NCI-H748 treated with DMSO at 0.1 percent for 48 hours (cell line): ENCODE results near the gene FAM240B.

Experiments
- DNase-seq: peaks from one replicate; lab custom pipeline; 2025; lab: John Stamatoyannopoulos, UW

FAM240B gene

DNA sequence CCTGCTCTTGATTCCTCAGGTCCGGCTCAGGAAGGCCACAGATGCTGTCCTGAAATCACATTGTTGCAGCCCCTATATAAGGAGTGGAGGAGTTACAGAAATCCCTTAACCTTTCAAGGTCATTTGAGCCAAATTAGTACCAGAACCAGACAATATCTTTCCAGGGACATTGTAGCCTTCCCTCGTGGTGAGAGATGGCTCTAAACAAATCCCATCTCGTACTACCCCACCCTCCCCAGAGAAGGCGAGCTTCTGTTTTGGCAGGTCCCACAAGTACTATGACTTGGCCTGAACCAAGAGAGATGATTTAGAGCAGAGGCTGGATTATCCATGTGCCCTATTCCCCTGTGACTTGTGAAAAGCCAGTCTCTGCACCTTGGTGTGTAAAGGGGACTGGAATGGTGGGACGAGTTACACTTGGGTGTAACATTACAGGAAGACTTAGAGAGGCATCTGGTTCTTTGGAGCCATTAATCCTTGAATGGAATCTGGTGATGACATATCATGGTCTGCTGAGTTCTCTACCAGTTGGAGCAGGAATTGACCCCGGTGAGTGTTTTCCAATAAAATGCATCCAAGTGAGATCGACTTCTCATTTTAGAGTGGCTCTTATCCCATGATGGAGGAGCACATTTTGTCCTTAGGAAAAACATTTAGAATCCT lies at the start of gene FAM240B:
TSS of gene FAM240B (minus strand) at position 51 of the 663 bp plus-strand sequence. CDS start 16,134 bp downstream, outside the sequence.
- no peak for DNase-seq

DNA sequence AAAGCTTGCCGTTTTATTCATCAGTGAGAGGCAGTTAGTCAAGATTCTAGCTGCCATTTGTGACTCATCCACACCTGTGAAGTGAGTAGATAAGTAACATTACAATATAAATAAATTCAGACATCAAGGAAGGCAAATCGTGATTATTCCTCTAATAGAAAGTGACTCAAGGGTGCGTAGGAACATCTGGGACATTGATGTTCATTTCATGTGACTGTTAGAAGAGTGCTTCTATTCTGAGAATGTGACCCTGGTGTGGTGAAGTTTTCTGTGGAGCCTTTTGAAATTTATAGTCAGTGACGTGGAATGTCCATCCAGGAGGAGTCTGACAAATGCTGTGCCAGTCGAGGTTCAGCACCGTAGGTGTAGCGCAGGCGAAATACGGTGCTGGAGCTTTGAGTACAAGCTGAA lies 48.4 kb upstream of the FAM240B start:
- no peak for DNase-seq

DNA sequence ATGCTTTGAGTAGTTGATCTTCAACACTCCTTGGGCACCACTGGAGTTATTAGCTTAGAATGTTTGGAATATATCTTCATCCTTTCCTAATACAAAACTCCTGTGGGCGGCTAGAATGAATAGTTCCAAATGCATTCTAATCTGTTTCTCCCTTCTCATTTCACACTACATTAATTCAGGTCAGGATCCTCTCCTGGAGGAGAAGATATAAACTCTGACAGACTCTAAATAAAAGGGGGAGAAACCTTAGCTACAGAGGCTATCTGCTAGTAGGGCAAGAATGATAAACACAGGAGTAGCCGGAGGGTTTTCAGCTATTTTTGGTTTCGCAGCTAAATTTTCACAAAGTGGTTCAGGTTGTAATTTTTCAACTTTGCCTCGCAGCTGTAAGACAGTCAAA lies 45.2 kb upstream of the FAM240B start:
- no peak for DNase-seq

DNA sequence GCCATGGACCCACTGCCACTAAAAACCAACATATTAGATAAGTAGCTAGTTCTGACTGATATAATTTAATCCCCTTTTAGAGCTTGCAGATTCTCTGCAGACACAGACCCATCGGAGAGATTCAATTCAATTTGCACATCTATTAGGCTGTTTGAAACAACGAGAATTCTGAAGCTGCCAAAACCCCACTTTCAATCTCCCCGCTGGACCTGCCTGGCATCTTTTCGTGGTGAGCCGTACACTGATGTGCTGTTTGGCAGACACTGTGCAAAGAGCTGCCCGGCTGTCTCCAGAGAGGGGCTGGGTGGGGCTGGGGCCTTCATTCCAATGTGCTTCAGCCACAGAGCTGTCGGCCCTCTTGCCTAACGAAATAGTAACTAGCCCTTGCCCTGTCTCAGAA lies 42.1 kb upstream of the FAM240B start:
- DNase-seq, result no peak

DNA sequence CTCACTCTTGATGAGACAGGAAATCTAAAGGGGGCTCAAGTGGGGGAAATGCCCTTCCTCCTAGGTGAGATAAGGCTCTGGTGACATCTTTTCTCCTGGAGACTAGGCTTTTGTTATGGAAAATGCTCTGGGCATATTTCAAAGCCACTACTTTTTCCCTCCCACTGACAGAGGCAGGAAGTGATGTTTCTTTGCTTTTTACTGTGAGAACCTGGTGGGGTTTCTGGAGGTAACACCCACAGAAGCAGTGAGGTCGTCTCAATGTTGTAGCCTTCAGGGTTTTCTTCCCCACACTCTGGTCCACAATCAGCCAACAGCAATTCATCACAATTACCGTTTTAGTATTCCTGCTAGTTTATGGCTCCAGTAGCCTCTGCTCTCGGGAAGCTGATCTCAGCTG lies 41.4 kb upstream of the FAM240B start:
- DNase-seq, result no peak

DNA sequence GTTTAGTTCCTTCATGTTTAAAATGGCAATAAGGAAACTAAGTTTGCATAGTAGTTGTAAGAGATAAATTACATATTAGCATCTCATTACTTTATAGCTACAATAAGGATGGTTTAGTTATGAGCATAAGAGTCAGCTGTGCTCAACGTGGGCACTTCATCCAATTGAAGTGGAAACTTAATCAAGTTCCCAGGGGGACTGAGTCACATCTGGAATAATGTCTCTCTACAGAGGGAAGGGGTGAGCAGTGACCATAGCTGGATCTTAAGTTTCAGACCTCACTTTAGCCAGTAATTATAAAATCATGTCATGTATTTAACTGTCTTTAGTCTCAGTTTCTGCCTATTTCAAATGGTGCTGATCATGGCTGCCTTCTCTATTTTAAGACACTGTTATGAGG lies 36.8 kb upstream of the FAM240B start:
- DNase-seq, result no peak

DNA sequence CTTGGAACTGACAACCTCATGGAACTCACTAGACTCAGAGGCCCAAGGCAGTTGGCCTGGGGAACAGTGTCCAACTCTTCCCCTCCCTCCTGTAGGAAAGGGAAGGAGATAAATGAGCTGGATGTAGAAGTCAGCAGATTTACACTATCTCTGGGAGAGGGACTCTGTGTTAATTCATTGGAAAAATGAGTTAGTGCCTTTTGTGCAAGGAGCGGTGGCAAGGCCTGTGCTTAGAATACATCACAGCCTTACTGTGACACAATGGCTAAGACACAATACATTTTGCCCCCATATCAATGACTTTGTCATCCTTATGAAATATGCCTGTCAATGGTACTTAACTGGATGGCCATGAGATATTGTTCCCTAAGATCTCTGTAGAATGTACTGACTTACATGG lies 28.0 kb upstream of the FAM240B start:
- no peak for DNase-seq

DNA sequence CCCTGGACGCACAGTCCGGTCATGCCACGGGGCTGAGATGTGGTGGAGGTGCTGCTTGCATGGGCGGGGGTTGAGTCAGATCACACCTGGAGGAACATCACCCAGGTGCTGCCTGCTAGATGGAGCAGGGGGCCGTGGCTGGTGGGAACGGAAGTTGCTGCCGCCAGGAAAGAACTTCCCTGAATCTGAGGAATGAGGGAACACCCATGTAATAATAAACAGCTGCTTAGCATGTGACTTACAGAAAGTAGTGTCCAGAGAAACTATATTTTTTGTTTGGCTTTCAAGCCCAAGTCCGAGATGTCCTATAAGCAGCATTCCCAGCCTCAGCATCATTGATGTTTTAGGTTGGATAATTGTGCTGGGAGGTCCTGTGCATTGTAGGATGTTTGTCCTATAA lies 27.1 kb upstream of the FAM240B start:
- no peak for DNase-seq

DNA sequence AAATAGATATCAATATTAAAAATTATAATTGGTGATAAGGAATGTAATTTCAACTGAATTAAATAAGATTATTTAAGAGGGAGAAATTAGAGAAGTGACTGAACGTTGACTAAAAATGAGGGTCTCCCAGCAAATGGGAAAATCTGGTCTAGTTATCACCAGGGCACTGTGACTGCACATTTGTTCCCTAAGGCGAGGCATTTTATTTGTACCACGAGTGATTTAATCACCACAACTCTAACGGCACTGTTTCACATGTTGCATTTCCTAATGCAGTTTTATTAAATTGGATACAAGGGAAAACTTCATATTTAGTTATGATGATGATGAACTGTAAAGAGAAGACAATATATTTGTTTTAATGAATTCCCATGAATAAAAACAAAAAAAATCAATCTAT lies 26.4 kb upstream of the FAM240B start:
- no peak for DNase-seq

DNA sequence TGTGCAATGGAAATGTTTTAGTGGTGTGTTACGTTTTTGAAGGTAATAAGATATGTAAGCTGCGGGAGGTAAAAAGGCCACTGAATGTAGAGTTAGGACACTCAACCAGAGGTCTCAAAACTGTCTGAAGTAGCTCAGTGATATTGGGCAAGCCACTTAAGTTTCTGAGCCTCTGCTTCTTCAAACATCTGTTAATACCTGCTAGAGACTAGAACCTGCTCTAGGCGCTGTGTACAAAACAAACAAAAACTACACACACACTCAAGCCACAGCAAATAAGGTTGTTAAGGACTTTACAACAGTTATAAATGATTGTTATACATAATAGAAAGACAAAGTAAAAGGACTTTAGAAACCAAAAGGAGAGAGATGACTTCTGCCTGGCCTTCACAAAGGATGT lies 24.6 kb upstream of the FAM240B start:
- DNase-seq, result no peak

DNA sequence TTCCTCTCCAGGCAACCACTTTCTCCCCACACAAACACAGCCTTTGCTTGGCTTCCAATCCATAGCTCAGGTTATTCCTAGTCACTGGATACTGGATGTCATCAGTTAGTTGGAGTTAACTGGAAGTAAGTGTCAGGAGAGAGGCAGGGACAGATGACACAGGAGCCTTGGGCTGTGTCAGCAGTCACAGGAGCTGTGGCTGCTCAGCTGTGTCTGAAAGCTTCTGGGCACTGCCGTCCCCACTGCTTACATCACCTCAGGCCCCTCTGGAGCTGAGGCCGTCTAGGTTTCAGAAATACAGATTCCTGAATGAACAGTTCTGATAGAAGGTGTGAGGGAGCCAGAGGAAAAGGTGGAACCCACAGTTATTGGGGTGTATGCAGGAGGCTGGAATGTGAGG lies 17.3 kb upstream of the FAM240B start:
- DNase-seq, result no peak

DNA sequence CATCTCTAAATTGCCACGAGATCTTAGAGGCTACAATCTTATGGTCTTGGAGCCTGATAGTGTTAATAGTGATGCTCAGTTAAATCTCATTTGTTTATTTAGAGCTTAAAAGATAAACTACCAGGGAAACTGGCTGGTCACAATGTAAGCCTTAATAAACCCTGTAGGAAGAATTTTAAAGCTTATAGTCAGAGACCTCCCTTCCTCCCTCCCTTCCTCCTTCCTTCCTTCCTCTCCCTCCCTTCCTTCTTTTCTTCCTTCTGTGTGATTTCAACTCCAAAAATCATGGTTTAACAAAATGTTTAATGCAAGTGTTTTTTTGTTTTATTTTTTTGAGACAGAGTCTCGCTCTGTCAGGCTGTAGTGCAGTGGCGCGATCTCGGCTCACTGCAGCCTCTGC lies 14.9 kb upstream of the FAM240B start:
- DNase-seq, result no peak

DNA sequence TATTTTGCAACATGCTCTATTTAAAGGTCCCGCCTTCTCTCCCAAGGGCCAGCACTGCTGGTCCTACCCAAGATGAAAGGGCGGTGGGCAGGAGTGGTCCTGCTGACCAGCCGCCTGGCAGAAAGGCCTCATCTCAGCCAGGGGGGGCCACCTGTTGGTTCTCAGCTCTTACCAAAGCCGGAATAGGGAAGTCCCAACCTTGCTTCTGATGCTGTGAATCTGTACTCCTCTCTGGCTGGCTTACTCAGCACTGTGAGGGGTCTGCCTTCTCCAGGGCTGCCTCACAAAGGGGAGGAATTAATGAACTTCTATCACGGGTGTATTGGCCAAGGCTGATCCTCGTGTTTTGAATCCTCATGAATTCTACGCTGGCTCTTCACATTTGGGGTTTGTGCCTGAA lies 13.6 kb upstream of the FAM240B start:
- no peak for DNase-seq

DNA sequence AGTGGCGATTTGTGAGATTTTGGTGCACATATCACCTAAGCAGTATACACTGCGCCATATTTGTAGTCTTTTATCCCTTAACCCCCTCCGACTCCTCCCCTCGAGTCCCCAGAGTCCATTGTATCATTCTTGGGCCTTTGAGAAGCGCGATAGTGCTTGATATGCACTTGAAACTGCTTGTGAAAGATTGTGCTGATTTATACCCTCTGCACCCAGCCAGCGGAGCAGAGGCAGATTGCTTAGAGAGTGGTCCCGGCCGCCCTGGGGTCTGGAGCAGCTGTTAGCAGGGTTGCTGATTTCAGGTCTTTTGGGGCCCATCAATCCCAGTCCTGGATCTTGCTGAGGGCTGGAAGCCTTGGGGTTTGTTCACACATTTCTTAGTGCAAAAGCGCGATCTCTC lies 13.0 kb upstream of the FAM240B start:
- DNase-seq, result no peak

DNA sequence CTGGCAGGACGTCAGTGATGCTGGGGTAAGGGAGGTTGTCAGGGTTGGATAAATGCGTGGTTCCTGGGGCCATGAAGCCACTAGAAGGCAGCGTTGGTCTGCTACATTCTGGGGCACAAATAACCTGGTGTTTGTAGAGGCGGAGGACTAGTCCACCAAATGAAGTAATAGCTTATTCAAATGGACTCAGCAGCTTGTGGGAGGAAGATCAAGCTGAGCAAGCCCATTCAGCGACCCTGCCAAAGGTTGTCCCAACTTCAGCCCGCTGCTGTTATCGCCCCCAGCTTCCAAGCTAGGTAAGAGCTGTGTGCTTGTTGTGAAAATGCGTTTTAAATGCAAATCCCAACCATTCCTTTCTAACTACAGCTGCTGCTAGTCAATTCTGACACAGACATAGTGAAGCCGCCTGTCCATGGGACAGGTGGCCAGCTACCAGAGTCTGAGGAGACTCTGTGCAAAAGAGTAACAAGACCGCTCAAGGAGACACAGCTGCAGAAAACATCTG lies 7.6 kb upstream of the FAM240B start:
- no peak for DNase-seq

DNA sequence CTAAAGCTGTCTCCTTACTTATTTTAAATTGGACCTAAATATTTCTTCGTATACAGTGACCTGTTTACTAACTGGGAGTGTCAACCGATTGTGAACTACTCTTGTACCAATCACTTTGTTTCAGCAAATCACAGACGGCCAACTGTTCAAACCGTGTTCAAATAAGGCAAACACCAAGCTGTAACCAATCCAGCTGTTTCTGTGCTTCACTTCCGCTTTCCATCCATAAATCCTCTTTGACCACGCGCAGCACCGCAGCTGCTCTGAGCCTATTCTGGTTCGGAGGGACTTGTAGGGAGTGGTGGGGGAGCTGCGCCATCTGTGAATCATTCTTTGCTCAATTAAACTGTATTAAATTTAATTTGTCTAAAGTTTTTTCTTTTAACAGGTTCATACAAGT lies 4.8 kb upstream of the FAM240B start:
- no peak for DNase-seq

DNA sequence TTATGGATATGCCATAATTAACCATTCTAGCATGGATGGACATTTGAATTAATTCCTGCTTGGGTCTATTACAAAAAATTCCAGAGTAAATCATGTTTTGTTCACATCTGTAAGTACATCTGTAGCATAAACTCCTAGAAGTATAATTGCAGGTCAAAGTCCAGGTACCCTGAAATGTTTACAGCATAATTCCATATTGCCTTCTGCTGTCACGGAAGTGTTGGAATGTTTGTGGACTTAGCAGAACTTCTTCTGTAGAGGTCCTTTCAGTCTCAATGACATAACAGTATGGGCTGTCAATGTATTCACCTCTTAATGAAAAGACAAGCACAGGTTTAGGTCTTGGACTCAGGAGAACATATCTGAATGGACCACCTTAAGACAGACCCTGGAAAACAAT lies 1.8 kb downstream of the FAM240B start:
- no peak for DNase-seq

DNA sequence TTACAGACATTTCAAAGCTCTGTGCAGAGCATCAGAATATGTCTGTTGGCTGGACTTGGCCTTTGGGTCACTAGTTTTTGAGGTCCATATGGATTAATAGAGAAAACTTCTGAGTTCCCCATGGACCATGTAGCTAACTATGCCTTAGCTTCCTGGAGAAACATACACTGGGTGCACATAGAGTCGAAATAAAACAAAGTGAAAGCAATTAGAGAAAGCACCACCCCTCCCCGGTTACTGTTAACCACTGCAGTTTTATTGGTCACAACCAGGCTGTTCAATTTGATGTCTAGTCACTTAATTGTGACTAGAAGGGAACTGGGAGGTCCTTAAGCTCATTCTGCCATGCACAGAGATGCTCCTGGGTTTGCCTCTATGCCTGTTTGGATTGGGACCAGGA lies 4.2 kb downstream of the FAM240B start:
- no peak for DNase-seq

DNA sequence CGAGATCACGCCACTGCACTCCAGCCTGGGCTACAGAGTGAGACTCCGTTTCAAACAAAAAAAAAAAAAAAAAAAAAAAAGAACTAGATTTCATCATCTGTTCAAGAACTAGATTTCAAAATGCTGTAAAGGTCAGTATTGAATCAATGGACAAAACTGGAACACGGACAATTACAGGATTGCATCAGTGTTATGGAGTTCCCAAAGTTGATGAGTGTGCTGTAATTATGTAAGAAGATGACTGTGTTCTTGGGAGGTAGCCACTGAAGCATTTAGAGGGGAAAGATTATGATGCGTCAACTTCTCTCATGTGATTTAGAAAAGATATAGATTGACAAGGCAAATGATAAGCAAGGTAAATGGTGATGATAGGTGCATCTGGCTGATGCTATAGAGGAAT lies 6.5 kb downstream of the FAM240B start:
- no peak for DNase-seq

DNA sequence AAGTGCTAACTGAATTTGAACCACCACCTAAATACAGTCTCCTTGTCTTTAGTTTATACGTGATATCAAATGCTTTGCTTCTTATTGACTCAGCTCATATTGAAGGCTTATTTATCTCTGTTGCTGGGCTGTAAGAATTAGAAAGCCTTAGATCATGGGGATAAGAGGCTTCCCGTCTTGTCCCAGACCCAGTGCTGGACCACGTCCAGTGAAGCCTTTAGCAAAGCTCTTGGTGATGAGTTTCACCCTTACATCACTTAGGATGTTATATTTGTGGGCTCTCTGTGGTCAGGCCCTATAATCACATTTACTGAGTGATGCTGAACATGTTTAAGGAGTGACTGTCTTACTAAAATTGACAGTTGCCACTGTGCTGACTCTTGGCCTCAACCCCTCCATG lies 11.2 kb downstream of the FAM240B start:
- no peak for DNase-seq

DNA sequence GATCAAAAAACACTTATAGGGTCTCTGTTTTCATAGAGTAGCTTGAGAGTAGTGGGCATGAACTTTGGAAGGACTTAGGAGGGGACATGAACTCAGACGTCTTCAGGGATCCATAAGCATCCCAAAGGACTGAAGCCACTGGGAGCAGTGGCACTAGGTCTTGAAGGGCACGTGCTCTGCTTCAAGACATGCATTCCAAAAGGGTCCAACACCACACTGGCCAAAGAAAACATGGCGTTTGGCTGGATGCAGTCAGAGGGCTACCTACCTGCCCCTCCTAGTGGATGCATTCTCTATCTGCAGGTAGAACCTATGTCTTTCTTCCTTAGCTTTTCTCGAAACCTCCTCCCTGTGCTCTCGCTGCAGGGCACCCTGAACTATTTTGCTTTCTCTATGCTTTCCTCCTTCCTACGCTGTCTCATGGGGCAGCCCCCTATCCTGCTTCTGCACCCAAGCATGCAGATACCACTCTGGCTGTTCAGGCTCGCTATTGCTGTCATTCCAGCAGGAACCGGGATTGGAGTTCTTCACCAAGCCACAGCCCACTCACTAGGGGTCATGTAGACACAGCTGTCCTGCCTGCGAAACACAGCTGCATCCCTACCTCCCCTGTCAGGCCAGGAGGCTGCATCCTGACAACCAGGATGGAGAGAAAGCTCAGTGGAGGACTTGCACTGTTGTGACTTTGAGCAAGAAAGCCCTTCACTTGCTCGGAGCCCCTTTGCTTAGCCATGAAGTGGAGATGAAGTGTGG lies 11.9 kb downstream of the FAM240B start:
- no peak for DNase-seq

DNA sequence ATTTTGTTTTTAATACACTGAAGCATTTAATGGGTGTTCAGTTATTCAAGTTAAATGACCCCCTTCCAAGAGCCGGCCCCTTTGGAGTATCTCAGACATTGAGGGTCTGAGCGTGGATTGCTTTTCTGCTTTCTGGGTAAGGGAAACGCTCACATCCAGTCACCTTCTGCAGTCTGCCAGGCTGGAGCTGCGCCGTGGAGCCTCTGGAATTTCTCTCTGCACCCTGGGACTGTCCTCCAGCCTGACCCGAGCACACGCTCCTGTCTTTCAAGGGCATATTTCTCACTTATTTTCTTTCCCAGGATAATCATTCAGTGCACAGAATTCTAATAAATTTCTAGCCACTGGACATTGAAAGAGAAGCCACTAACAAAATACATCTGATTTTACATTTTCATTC lies 13.4 kb downstream of the FAM240B start:
- no peak for DNase-seq

DNA sequence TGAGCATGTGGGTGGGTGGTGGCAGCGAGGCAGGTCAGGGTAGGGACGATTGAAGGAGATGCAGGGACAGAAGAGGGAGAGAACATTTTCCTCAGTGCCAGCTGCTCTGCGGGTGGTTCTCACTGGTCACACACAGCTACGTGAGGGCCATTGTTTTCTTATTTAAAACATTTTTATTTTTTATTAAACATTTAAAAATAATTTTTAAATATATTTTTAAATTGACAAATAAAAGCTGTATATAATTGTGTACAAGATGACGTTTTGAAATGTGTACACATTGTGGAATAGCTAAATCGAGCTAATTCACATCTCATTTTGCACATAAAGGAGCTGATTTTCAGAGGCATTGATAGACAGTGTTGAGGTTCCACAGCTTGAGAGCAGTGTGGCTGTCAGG lies 14.0 kb downstream of the FAM240B start:
- no peak for DNase-seq

DNA sequence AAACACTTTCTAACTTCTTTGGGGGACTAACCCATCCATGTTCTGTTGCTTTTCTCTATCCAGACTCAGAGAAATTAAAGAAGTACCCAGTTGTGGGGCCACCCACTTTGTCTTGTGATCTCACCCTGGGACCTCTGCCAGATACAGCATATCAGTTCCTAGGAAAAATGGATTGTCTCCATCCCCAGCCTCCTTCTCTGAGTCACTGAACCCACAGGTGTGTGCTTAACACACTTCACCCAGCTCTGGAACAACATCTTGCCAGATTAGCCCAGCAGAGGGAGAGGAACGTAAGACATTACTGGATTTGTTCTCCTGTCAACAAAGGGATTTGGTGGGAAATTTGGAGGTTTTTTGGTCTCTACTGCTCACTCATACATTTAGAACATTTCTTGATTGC lies 19.2 kb downstream of the FAM240B start:
- DNase-seq, result no peak
